H9 (cell line): ENCODE measurements around the gene HECA. TPM values are rescaled to one million over a fixed set of nuclear protein-coding genes. Genes with fewer than 3 reads are reported as not detected.

Experiments
- DNase-seq: peaks from one replicate; pipeline ENCODE4 v3.0.0-alpha.2; 2017
- H2AFZ ChIP-seq: one replicate; pipeline ENCODE4 v1.6.1; 2013; ENCODE audit warnings: mild to moderate bottlenecking, low read length, control low read depth, moderate library complexity
- H2AK5ac ChIP-seq: 2 replicates; pipeline ENCODE4 v1.6.1; 2013; ENCODE audit warnings: low read length, control low read depth, mixed read lengths; ENCODE audit not compliant: insufficient read length
- H2BK120ac ChIP-seq: one replicate; pipeline ENCODE4 v1.6.1; 2013; ENCODE audit warnings: low read depth, mild to moderate bottlenecking, low read length, control low read depth, inconsistent platforms; ENCODE audit not compliant: poor library complexity, severe bottlenecking
- H2BK12ac ChIP-seq: 2 replicates; pipeline ENCODE4 v1.6.1; 2013; ENCODE audit warnings: low read length, control low read depth, mixed read lengths, low read depth; ENCODE audit not compliant: insufficient read length
- H2BK15ac ChIP-seq: 2 replicates; pipeline ENCODE4 v1.6.1; 2013; ENCODE audit warnings: low read depth, low read length, control low read depth
- H2BK20ac ChIP-seq: one replicate; pipeline ENCODE4 v1.6.1; 2013; ENCODE audit warnings: low read depth, mild to moderate bottlenecking, low read length, control low read depth, inconsistent platforms; ENCODE audit not compliant: poor library complexity, severe bottlenecking
- H2BK5ac ChIP-seq: 2 replicates; pipeline ENCODE4 v1.6.1; 2013; ENCODE audit warnings: low read length, control low read depth, mixed read lengths; ENCODE audit not compliant: insufficient read length
- H3K14ac ChIP-seq: 2 replicates; pipeline ENCODE4 v1.6.1; 2013; ENCODE audit warnings: low read length, control low read depth; ENCODE audit not compliant: insufficient read depth
- H3K18ac ChIP-seq: 2 replicates; pipeline ENCODE4 v1.6.1; 2013; ENCODE audit warnings: low read depth, mild to moderate bottlenecking, mixed read lengths, low read length, control low read depth; ENCODE audit not compliant: insufficient read length
- H3K23ac ChIP-seq: 2 replicates; pipeline ENCODE4 v1.6.1; 2013; ENCODE audit warnings: low read length, control low read depth, mixed read lengths, low read depth; ENCODE audit not compliant: insufficient read length
- H3K23me2 ChIP-seq: 2 replicates; pipeline ENCODE4 v1.6.1; 2013; ENCODE audit warnings: low read depth, mild to moderate bottlenecking, mixed read lengths, low read length, control low read depth; ENCODE audit not compliant: insufficient read length, poor library complexity, severe bottlenecking
- H3K27ac ChIP-seq: 2 replicates; pipeline ENCODE4 v1.5.1; 2013; ENCODE audit warnings: low read length, control low read depth, mixed read lengths, low read depth; ENCODE audit not compliant: insufficient read length
- H3K27me3 ChIP-seq: 2 replicates; pipeline ENCODE4 v1.6.1; 2013; ENCODE audit warnings: low read length, control low read depth, inconsistent platforms; ENCODE audit not compliant: insufficient read depth
- H3K4ac ChIP-seq: 2 replicates; pipeline ENCODE4 v1.6.1; 2013; ENCODE audit warnings: low read depth, mild to moderate bottlenecking, control low read depth, inconsistent platforms, low read length, moderate library complexity
- H3K4me1 ChIP-seq: 2 replicates; pipeline ENCODE4 v1.6.1; 2013; ENCODE audit warnings: low read length, control low read depth, inconsistent platforms; ENCODE audit not compliant: insufficient read depth
- H3K4me2 ChIP-seq: 2 replicates; pipeline ENCODE4 v1.6.1; 2013; ENCODE audit warnings: low read length, control low read depth, mixed read lengths; ENCODE audit not compliant: insufficient read length, insufficient read depth
- H3K56ac ChIP-seq: 2 replicates; pipeline ENCODE4 v1.6.1; 2013; ENCODE audit warnings: low read depth, mild to moderate bottlenecking, mixed read lengths, low read length, control low read depth; ENCODE audit not compliant: insufficient read length
- H3K79me1 ChIP-seq: 2 replicates; pipeline ENCODE4 v1.6.1; 2013; ENCODE audit warnings: low read depth, mild to moderate bottlenecking, moderate library complexity, low read length, control low read depth, inconsistent platforms; ENCODE audit not compliant: insufficient read depth, poor library complexity, severe bottlenecking
- H3K79me2 ChIP-seq: 2 replicates; pipeline ENCODE4 v1.6.1; 2013; ENCODE audit warnings: low read length, control low read depth, inconsistent platforms; ENCODE audit not compliant: insufficient read depth
- H3K9ac ChIP-seq: 2 replicates; pipeline ENCODE4 v1.6.1; 2013; ENCODE audit warnings: low read length, control low read depth, mixed read lengths; ENCODE audit not compliant: insufficient read length; ENCODE audit errors: extremely low read depth
- H3K9me3 ChIP-seq: one replicate; pipeline ENCODE4 v1.6.1; 2013; ENCODE audit warnings: low read depth, low read length, inconsistent platforms; ENCODE audit not compliant: control insufficient read depth
- H3T11ph ChIP-seq: one replicate; pipeline ENCODE4 v1.6.1; 2013; ENCODE audit warnings: mild to moderate bottlenecking, low read length, control low read depth, inconsistent platforms
- H4K20me1 ChIP-seq: one replicate; pipeline ENCODE4 v1.6.1; 2013; ENCODE audit not compliant: control insufficient read depth, insufficient read length, insufficient read depth
- H4K5ac ChIP-seq: 2 replicates; pipeline ENCODE4 v1.6.1; 2013; ENCODE audit warnings: low read depth, mild to moderate bottlenecking, mixed read lengths, low read length, control low read depth; ENCODE audit not compliant: insufficient read length
- H4K8ac ChIP-seq: replicated peaks from 2 replicates; pipeline ENCODE4 v1.6.1; 2013; ENCODE audit warnings: low read length, control low read depth, mixed read lengths, low read depth; ENCODE audit not compliant: insufficient read length
- H4K91ac ChIP-seq: 2 replicates; pipeline ENCODE4 v1.6.1; 2013; ENCODE audit warnings: low read depth, mild to moderate bottlenecking, moderate library complexity, mixed read lengths, low read length, control low read depth; ENCODE audit not compliant: insufficient read length
- H3K27ac Mint-ChIP-seq, 3 experiments: 2 replicates in 2 of 3; 3 replicates in 1 of 3; pipeline ENCODE4 v1.8.0; 2020 to 2021; ENCODE audit warnings: mixed read lengths in 3 of 3, mild to moderate bottlenecking in 1 of 3, moderate library complexity in 1 of 3
- H3K27me3 Mint-ChIP-seq: 2 replicates; pipeline ENCODE4 v1.8.0; 2021; ENCODE audit warnings: low read depth, mild to moderate bottlenecking, moderate library complexity, mixed read lengths
- H3K36me3 Mint-ChIP-seq, 3 experiments: 2 replicates in 2 of 3; 3 replicates in 1 of 3; pipeline ENCODE4 v1.8.0; 2020 to 2021; ENCODE audit warnings: low read depth in 3 of 3, mixed read lengths in 3 of 3; ENCODE audit not compliant: insufficient read depth in 1 of 3
- H3K4me1 Mint-ChIP-seq, 2 experiments: 2 replicates each; pipeline ENCODE4 v1.8.0; 2020; ENCODE audit warnings: mixed read lengths in 2 of 2
- H3K4me3 Mint-ChIP-seq, 2 experiments: 2 replicates in 1 of 2; 3 replicates in 1 of 2; pipeline ENCODE4 v1.8.0; 2020 to 2021; ENCODE audit warnings: mild to moderate bottlenecking in 2 of 2, mixed read lengths in 2 of 2, moderate library complexity in 1 of 2
- H3K9me3 Mint-ChIP-seq, 2 experiments: 2 replicates in 1 of 2; 3 replicates in 1 of 2; pipeline ENCODE4 v1.8.0; 2020; ENCODE audit warnings: mild to moderate bottlenecking in 2 of 2, mixed read lengths in 2 of 2, moderate library complexity in 1 of 2
- CTCF ChIP-seq: fragments of 200-600 bp; sonication (generic); conservative IDR thresholded peaks from 3 replicates; pipeline ENCODE4 v1.8.0; 2021; ENCODE audit warnings: antibody characterized with exemption, mild to moderate bottlenecking
- WGBS: extraction: QIAGEN DNeasy Blood & Tissue Kit; methylation state at CpG from one replicate; pipeline ENCODE4 v1.1.7; 2013; ENCODE audit warnings: missing lambda C conversion rate, low lambda C conversion rate, mixed read lengths; ENCODE audit not compliant: insufficient read length; ENCODE audit errors: extremely low coverage; 5-methylcytosine and 5-hydroxymethylcytosine counted together
- total RNA-seq: library from RNA; stranded (reverse); gene quantifications from 2 replicates; pipeline ENCODE4 v1.2.1, GENCODE V29; 2021

Gene HECA
- total RNA-seq, 1 experiment from 2014 or later, result 4.8 TPM

GRCh38 chr6:139147628-139148027 lies 12.7 kb downstream of the HECA start:
- no peak overlapping the region for H3K27ac ChIP-seq
- no CpG with 5 or more reads among the region's 4 CpGs for WGBS
- peaks cover 34 to 40% of the 10 kb centered on the region in 2 experiments for H3K4me1 Mint-ChIP-seq
- H3K23ac ChIP-seq, result no peak overlapping the region
- DNase-seq, result no peak
- peak overlapping the region in 1 of 3 experiments; percentile 29; a peak in 1 of 7 replicates for H3K27ac Mint-ChIP-seq
- no peak overlapping the region for H3K4ac ChIP-seq
- H2BK120ac ChIP-seq, result no peak overlapping the region
- H3K9ac ChIP-seq, result no peak overlapping the region
- H3K27me3 Mint-ChIP-seq, result no peaks in the 10 kb centered on the region
- H3K79me1 ChIP-seq, result no peaks in the 10 kb centered on the region
- no peak overlapping the region for H2BK20ac ChIP-seq
- H3K23me2 ChIP-seq, result no peaks in the 10 kb centered on the region
- no peak overlapping the region for H2AFZ ChIP-seq
- TF ChIP-seq CTCF, result no peak
- H3T11ph ChIP-seq, result no peak overlapping the region
- H3K36me3 Mint-ChIP-seq, result no peaks in the 10 kb centered on the region; a peak in 1 of 7 replicates
- H4K20me1 ChIP-seq, result no peaks in the 10 kb centered on the region
- H3K14ac ChIP-seq, result no peak overlapping the region
- H3K79me2 ChIP-seq, result no peaks in the 10 kb centered on the region
- no peak overlapping the region for H2BK12ac ChIP-seq
- no peak overlapping the region for H3K18ac ChIP-seq
- no peak overlapping the region for H4K8ac ChIP-seq
- no peak overlapping the region for H3K4me2 ChIP-seq
- H3K4me1 ChIP-seq, result no peaks in the 10 kb centered on the region; the same call in 1 of the 2 replicates
- H2BK15ac ChIP-seq, result no peak overlapping the region
- no peak overlapping the region for H4K5ac ChIP-seq
- no peak overlapping the region for H3K4me3 Mint-ChIP-seq
- H3K56ac ChIP-seq, result no peak overlapping the region
- no peaks in the 10 kb centered on the region for H3K9me3 ChIP-seq
- no peaks in the 10 kb centered on the region for H3K9me3 Mint-ChIP-seq
- H3K27me3 ChIP-seq, result no peaks in the 10 kb centered on the region
- no peak overlapping the region for H2BK5ac ChIP-seq
- H4K91ac ChIP-seq, result no peak overlapping the region
- H2AK5ac ChIP-seq, result no peak overlapping the region
